COLO668 (cell line): ENCODE results near the gene NCKAP5.

ENCODE experiments used
- DNase-seq: peaks from one replicate; lab custom pipeline; 2025; ENCODE audit not compliant: unreplicated experiment; lab: John Stamatoyannopoulos, UW

The NCKAP5 gene

DNA sequence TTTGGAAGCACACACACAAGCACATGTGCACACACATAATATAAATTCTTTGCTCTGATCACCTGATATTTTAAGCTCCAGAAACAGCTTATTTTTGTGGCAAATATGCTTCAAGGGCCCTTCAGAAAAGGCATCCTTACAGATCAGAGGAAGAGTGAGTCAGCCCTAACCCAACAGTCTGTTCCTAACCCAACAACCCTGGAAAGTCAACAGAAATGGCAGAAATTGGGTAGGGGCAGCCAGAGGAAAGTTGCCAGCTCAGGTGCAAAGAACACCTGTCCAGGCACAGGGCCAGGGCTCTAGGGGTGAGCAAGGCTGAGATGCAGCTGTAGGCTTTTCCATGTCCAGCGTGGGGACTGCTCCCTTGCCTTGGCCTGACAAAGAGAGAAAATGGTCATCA lies 6.4 kb upstream of the NCKAP5 start:
- no peak for DNase-seq

DNA sequence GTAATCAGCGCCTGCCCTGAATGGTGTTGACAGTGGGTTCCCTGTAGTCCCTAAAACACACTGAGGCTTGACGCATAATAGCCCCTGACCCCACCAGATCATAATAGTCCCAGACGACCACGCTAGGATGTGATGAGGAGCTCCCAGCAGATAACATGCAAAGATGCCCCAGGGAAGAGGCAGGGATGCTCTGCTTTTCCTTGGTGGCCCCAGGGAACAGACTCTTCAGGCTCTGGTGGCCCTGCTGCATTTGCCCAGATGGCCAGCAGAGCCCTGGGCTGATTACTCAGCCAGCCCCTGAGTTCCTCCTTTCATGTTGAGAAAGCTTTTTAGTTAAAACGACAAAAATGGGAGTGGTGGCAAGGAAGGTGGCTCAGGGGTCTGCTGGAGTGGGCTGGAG lies 5.9 kb upstream of the NCKAP5 start:
- no peak for DNase-seq

DNA sequence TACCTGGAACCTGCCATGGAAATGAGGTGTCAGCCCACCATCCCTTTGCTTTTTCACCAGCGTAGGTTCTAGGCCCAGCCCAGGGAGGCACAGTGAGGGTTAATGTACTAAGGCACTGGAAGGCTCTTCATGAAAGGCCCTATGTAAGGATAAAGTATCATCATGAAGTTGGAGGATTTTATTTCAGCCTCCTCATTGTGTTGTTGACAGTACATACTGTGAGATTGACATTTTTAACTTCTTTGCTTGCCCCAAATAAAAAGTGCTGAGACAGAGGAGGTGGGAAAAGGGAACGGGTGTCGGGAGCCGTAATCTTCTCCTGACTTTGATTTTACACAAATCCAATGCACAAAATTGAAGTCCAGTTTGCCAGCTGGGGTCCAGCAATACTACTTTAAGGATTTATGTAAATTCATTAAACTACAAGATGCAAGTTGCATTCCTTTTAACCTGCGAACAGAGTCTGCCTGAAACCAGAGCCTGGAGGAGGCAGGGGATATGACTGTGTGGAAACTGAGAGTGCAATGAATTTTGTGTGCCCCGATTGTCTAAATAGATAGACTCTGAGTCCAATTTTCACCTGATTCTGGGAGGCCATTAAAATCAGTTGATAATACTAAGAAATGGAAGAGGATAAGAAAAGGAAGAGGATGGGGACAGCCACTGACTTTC lies 5.4 kb upstream of the NCKAP5 start:
- no peak for DNase-seq

DNA sequence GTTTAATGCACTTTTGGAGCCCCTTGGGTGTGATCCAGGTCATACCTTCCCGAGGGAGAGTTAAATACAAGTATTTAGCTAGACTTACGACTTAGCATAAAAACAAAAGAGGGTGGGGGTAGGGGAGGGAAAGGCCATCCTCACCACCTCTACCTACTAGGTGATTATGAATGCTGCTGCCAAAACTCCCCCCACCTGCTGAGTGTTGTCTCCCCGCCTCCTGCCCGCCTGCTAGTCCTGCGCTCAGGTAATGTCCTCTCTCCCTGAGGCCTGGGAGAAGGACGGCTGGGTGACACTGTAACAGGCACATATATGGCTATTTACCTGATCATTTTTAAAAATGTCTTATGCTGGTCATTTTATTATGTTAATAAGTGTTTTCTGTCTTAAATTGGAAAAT lies 3.0 kb upstream of the NCKAP5 start:
- DNase-seq, result no peak

DNA sequence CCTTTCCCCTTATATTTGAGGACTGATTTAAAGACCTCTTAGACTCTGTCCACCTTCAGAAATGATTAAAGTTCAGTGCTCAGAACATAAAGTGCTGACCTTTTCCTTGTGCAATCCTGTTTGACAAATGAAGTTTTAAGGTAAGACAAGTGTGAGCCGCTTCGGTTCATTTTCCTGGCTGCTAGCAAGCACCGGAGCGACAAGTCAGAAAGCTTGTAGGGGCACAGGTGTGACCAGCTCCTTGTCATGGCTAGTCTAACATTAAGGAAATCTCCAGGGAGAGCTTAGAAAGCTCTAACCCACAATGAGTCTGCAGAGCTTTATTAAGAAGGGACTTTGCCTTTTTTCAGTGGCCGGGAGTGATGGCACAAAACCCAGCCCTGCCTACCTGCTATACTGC lies 2.3 kb upstream of the NCKAP5 start:
- no peak for DNase-seq

DNA sequence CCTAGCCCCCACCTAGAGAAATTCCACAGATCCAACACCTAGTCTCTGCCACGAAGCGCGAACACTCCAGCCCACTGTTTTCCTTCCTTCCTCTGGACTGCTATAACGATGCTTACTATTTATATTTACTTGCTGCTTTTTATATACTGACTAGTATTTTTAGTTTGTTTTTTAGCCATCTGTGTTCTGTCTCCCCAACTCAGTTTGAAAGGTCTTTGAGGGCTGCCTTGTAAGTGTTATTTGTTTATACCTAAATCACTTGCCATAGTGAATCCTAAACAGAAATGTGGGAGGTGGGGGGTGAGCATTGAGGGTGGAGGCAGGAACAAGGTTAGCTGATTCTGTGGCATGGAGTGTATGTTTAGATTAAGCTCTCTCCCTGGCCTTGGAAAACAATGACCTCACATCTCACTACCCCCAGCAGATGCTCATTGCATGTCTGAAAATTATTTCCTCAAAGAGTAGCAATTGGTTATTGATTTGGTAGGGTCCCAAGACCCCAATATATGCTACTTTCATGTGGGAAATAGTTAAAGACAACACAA lies 1.1 kb upstream of the NCKAP5 start:
- DNase-seq, result no peak

DNA sequence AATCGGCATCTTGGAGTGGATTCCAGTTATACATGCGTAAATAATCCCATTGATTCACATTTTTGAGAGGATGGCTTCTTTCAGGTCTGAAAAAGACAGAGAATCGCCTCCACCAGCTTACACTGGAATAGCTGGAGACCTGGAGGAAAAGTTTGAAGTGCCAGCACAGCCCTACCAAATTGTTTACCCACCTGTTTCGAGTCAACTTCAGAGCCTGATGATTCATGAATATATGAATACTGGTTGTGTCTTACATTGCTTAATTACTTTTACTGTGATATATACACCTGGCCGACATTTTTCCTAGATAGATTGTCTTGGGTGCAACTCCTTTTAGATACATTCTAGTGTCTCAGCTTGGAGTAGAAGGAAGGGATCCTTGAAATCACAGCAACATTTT lies 335 bp upstream of the NCKAP5 start:
- DNase-seq, result peak; percentile 53

DNA sequence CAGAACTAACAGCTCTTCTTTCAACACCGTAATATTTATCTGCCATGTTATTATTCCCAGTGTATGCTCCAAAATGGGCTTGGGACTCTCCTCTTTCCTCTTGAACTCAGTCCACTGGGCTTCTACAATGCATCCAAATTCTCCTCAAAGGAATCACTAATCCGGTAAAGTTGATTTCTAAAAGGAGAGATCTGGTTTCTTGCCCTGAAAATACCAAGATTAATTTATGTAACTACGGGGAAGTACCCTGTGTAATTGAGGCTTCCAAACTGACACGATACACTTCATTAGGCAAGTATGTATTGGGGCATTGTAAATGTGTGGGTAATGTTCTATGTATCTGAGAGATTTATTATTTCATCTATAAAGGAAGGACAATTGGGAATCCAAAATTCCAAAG lies 5.7 kb downstream of the NCKAP5 start:
- DNase-seq, result no peak

DNA sequence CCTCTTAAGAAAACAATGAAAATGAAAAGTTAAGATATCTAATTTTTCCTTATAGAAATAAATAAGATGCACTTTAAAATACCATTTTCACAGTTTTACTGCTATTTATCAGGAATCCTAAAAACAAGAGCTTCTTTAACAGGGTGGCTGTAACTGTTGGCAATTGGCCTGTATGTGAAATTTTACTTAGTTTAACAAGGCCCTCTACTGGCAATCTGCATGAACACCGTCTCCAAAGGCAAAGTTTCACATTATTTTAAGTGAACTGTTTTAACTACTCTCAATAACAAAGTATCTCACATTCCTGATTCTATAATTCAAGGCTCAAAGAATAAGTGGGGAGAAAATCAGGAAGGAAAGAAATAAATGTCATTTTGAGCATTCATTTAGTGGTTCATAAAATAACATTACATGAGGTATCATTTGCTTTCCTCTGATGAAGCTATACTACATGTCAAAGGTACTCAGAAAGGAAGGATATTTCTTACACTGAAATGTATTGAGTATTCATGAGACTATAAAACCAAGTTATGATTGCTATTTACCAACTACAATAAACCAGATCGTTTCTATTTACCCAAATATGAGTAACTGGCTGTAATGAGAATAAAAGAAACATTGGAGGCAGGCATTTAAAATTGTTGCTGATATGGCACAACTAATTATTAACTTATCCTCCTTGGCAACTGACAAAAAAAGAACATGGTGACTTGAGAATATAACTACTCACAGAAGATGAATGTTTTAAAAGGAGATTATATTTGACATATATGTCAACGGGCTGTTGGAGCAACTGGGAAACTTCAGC lies 7.0 kb downstream of the NCKAP5 start:
- peak; percentile 10 for DNase-seq

DNA sequence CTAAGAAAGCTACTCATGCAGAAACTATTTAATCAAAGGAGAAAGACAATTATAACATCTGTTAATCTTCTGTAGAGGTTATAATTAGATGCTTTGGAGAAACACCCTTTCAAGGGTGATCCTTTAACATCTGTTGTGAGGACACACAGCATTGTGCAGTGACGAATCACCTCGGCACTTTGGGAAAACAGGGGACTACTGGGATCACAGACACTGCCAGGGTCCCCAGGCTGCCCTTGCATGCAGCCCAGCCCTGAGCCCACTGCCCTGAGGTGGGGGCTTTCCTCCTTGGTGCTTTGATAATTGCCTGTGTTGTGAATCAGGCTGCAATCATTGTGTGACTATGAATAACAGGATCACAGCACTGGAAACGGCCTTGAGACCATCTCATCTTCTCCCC lies 10.6 kb downstream of the NCKAP5 start:
- DNase-seq, result no peak

DNA sequence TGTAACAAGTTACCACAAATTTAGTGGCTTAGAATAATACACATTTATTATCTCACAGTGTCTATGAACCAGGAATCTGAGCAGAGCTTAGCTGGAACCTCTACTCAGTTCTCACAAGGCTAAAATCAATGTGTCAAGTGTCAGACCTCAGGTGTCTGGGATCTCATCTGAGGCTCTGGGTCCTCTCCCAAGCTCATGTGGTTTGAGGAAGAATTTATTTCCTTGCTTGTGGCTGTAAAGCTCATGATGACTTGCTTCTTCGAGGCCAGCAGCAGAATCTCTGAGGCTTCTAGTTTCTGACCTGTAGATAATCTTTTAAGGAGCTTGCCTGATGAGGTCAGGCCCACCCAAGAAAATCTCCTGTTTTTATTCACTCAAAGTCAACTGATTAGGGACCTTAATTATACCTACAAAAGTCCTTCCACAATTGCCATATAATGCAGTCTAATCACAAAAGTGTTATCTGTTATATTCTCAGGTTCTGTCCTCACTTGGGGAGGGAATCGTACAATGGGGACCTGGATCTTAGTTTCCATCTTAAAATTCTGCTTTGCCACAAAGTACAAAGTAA lies 14.3 kb downstream of the NCKAP5 start:
- DNase-seq, result no peak

DNA sequence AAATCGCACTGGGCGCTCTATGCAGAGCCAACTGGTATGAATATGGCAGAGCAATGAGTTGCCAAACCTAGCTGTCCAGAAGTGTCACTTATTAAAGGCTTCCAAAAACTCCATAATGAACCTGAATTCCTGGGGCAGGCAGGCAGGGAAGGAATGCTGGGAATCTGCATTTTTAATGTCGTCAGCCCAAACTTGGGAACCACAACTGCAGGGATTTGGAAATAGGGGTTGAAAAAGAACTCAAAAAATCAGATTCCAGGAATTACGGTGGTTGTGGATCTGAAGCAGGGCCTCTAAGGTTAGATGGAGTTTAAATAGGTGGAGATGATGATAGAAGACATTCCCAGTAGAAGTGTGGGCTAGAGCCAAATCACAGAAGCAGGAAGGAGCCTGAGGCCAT lies 15.0 kb downstream of the NCKAP5 start:
- no peak for DNase-seq

DNA sequence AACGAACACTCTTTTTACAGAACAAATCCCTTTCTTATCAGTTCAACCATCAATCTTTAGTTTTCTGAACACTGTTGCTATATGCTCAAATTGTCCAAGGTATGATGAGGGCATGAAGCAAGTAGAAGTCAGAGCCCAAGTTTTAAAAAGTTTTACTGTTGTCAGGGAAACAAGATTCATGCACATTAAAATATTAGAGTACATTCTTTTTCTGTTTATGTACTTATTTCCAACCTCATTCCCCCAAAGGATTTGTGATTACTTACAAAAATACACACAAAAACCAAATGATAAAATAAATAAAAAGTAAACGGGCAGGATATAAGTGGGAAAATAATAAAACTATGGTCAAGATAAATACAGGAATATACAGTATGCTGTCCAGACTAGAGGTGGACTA lies 15.4 kb downstream of the NCKAP5 start:
- no peak for DNase-seq

DNA sequence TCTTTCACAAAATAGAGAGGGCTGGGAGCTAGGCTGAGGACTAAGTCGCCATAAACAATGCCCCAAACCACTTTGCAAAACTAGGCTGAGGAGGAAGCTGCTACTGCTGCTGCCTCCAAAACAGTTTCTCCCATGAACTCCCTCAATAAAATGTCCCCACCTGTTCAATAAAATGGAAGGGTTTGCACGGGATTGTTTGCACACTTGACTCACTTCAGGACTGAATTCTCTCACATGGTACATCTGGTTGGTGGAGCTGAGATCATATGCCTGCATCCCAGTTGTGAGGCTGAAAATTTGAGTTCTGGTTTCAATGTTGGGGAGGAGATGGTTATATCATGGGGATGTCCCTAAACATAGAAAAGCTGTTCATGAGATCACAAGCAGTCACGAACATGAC lies 26.5 kb downstream of the NCKAP5 start:
- no peak for DNase-seq

DNA sequence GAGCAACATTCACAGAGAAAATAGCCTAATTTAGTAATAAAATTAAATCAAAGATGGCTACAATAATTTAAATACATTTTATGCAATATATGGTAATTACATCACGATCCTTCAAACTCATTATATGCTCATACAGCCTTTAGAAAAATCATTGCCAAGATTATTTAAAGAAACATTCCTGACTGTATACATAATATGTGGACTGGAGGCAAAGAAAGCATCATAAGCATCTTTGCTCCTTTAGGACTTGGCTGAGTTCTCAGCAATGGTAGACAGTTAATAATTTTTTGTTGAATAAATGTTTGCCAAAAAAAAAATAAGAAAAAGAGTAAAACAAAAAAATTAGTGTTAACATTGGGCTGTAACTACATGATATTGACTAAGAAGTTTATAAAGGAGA lies 26.9 kb downstream of the NCKAP5 start:
- no peak for DNase-seq

DNA sequence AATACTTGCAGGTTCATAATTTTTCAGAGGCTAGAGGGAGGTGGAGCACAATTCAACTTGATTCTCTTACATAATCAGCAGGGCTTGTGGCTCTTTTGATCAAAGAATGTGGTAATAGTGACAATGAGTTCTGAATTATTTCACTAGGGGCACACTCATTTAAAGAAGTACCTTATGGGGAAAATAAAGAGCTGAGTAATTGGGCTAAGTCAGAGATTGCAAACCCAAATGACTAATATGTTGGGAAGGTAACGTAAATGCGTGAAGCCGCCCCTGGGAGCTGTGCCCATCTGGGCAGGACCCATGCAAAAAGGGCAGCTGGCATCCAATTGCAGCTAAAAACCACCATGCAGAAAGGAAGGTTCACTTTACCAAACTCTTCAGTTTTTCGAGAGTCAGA lies 35.3 kb downstream of the NCKAP5 start:
- DNase-seq, result no peak

DNA sequence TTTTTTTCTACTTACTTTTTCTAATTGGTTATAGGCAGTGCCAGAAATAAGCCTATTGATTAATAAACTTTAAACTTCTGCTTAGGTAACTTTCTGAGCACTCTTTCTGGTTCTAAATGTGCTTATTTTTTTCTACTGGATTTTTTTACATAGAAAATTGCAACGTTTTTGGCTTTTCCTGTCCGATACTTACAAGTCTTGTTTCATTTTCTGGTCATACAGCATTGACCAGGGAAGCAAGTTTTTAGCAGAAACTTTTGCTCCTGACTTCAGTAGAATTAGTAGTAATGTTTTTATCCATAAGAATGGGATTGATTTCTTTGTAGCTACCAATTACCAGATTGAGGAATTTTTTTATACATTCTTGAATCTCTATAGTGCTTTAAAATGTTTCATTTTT lies 36.9 kb downstream of the NCKAP5 start:
- no peak for DNase-seq

DNA sequence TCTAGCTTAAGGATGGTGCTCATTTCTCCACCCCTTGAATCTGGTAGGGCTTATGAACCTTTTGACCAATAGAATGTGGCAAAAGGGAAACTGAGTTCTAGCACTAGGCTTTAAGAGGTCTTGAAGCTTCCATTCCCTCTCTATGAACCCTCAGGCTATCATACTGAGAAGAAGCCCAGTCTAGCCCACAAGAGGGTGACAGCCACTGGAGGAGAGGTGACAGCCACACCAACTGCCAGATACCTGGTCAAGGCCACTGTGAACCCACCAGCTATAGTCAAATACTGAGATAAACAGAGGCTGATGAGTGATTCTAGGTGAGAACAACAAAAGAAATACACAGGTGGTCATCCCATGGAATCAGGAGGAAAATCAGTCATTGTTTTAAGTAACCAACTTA lies 37.6 kb downstream of the NCKAP5 start:
- no peak for DNase-seq

DNA sequence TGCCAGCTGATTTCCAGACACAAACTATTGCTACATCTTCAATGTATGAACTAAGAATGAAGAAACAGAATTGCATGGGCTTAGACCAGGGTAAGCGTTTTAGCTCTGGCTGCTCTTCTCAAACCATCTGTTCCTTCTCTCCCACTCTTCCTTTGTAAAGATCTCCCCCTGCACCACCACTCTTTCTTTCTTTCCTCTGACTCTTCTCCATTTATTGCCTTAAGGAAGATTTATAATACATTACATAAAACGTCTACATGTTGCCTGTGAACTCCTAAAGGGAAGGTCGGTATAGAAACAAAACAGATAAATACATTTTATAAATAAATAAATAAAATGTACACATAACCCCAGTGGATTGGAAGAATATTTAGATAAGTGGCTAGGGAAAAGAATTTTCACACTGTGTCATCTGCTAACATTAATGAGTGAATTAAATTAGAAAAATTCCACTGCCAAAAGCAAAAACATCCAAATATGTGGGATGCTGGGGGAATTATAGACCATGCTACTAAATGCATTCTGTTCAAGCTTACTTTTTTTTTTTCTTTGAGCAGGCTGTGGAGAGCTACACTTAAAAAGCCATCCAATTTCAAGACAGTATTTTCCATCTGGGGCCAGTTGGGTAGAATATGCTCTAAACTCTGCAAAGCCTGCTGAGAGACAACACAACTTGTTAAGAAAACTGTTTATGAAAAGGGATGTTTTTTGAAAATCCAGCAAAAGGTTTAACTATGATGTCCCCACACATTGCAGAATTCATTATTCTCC lies 41.5 kb downstream of the NCKAP5 start:
- no peak for DNase-seq

DNA sequence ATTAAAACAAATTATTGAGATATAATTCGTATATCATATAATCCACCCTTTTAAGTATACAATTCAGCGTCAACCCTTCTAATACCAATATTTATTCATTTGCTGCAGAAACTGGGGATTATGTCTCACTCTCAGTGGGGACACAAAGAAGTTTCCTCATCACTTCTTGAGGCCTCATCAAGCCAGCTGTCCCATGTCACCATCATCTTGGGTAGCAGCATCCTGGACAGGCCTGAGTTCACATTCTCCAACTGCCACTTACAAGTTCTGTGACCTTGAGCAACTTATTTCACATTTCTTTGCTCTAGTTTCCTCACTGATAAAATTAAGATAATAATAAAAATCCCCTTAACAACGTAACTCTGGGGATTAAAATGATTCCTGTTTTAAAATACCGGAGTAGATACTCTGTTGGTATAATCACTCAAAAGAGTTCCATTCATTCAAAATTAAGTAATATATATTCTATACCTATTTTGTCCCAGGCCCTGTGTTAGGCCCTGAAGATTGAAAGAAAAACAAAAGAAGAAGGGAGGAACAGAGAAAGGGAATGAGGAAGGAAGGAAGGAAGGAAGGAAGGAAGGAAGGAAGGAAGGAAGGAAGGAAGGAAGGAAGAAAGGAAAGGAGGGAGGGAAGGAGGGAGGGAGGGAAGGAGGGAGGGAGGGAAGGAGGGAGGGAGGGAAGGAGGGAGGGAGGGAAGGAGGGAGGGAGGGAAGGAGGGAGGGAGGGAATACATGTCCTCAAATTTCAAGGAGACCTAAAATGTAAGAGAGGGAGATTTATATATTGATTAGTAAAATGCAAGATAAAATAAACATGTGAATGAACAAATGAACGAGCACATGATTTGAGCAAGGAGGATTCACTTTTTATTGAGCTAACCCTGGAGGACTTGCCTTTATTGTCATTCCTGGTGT lies 42.4 kb downstream of the NCKAP5 start:
- DNase-seq, result no peak
